ENCODE results near the gene DAPK2.

DNA sequence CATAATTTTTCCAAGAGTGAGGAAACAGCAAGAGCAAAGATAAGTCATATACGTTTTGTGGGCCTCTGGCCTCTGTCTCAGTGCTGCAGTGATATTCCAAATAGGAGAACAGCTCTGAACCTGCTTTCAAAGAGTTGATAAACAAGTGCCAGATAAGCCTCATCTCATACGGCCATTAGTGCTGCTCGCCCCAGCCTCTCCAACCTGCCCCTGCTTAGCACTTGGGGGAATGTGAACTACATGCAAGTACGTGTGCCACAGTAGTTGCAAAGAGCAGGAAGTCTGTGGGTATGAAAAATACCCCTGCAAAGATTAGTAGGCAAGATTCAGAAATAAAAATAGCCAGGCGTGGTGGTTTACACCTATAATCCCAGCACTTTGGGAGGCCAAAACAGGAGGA is 14.0 kb downstream of the DAPK2 start:
- no peak for TF ChIP-seq ZNF160 (CRISPR knock-in tag; IDR thresholded peaks at IDR 0.05)
- no peak for TF ChIP-seq JUND (CRISPR knock-in tag; IDR thresholded peaks at IDR 0.05)
- TF ChIP-seq, protein P1, sequence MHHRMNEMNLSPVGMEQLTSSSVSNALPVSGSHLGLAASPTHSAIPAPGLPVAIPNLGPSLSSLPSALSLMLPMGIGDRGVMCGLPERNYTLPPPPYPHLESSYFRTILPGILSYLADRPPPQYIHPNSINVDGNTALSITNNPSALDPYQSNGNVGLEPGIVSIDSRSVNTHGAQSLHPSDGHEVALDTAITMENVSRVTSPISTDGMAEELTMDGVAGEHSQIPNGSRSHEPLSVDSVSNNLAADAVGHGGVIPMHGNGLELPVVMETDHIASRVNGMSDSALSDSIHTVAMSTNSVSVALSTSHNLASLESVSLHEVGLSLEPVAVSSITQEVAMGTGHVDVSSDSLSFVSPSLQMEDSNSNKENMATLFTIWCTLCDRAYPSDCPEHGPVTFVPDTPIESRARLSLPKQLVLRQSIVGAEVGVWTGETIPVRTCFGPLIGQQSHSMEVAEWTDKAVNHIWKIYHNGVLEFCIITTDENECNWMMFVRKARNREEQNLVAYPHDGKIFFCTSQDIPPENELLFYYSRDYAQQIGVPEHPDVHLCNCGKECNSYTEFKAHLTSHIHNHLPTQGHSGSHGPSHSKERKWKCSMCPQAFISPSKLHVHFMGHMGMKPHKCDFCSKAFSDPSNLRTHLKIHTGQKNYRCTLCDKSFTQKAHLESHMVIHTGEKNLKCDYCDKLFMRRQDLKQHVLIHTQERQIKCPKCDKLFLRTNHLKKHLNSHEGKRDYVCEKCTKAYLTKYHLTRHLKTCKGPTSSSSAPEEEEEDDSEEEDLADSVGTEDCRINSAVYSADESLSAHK (CRISPR knock-in tag; IDR thresholded peaks at IDR 0.05; ENCODE audit: borderline replicate concordance), result no peak
- TF ChIP-seq, protein P2, sequence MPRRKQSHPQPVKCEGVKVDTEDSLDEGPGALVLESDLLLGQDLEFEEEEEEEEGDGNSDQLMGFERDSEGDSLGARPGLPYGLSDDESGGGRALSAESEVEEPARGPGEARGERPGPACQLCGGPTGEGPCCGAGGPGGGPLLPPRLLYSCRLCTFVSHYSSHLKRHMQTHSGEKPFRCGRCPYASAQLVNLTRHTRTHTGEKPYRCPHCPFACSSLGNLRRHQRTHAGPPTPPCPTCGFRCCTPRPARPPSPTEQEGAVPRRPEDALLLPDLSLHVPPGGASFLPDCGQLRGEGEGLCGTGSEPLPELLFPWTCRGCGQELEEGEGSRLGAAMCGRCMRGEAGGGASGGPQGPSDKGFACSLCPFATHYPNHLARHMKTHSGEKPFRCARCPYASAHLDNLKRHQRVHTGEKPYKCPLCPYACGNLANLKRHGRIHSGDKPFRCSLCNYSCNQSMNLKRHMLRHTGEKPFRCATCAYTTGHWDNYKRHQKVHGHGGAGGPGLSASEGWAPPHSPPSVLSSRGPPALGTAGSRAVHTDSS (CRISPR knock-in tag; conservative IDR thresholded peaks at IDR 0.05), result no peak

Measured in HepG2 (cell line).